Heart left ventricle (tissue), 13 donors: ENCODE data around the gene PCSK5.

Experiments
- CTCF ChIP-seq, 12 donors: fragments of 200-600 bp; sonication (generic) in 4 of 12; IDR thresholded peaks; one replicate each; pipeline versions ENCODE4 v1.5.0 to v1.8.0; 2018 to 2022; ENCODE audit warnings: antibody characterized with exemption in 12 of 12, mild to moderate bottlenecking in 5 of 12
- POLR2A ChIP-seq, 2 donors: fragments of 450-650 bp; IDR thresholded peaks; one replicate each; pipeline ENCODE4 v1.6.1; 2017; ENCODE audit warnings: antibody characterized with exemption in 2 of 2, mild to moderate bottlenecking in 2 of 2, moderate library complexity in 2 of 2
- donor health status: ischemic (EF 13 %, LVEDD 7.1; RV severe dilation, severe dysfunction).
- donor health status: DM: no; HTN: yes; CAD: no.
- donor health status: DM: no; HTN: no; CAD: no.
- donor health status: ischemic (EF 25% LVEDD 6.9; RV normal size, moderate dysfunction).
- donor health status: ischemic (EF 25% LVEDD 5.7; RV mildly dilated, moderate dysfunction).
- donor health status: ischemic (EF 35%, LVEDD 5.7; RV mildly dilated, moderate dysfunction).
- donor health status: nonischemic (EF 11% LVEDD 7.7; RV severe dilation, severe dysfunction).
- donor health status: DM: yes; HTN: yes; CAD: no.
- donor health status: PGD.
- donor health status: ischemic (EF 29% LVEDD 5.4; RV normal size, mild dysfunction).
- donor health status: nonischemic (EF 23%, LVEDD 6.1; RV moderate dilation, normal function).

- TF ChIP-seq CTCF (IDR thresholded peaks at IDR 0.05) = no peak
- no peak for TF ChIP-seq POLR2A (IDR thresholded peaks at IDR 0.05)
Observed at GRCh38 chr9:75870450-75870849, 20.0 kb upstream of the PCSK5 start.
